GM21786 (cell line): ENCODE measurements around the gene RNF207.
"Not testable (repeated sequence)": the region's sequence is repeated elsewhere in the genome, so short reads cannot be mapped to it uniquely, and the experiment has no call there.

ENCODE experiments used
- ATAC-seq: cut with Tn5 transposase; IDR thresholded peaks from one replicate; pipeline ENCODE4 v1.9.1; 2021; ENCODE audit not compliant: unreplicated experiment

The RNF207 gene

DNA sequence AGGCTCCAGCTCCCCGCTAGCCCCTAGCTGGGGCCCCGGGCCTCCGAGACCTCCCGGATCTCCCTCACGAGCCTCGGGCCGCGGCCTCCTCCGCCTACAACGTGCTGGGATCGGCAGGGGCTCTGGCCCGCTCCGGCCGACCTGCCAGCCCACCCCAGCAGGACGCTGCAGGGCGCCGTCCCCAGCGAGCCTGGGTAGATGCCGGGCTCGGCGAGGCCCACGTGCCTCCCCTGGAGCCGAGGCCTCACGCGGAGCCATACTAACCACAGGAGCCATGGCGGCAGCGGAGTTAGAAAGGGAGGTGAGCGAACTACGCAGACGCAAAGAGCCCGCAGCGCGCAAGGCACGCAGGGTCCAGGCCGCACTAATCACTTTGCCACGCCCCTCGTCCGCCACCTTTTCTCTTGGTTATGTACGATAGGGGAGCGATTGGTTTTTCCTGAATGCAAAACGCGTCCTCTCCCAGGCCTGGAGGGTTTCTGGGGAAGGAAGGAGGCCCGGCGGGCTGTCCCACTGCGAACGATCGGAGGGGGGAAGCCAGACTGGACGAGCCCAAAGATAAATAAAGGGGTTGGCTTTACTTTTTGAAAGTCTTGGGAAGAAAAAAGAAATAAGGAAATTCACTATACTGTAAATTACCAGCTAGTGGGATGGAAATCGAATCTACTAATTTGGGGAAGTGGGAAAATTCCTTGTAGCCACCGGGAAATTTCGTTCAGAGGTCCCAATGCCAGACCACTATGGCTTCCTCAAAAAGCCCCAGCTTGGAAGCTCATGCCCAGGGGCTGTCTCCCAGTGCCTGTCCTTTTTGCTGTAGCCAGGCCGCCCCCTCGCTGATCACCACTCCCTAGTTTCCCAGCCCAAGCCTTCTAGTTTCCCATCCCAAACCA, 6.4 kb upstream of the RNF207 start, which contains the start of gene RPL22:
TSS of gene RPL22 (minus strand) at position 298 of the 890 bp plus-strand sequence. CDS start at position 276, 22 bp downstream.
- peak; percentile 96 for ATAC-seq

- ATAC-seq: no peak
Measured at GRCh38 chr1:6200188-6200809, 5.6 kb upstream of the RNF207 start.

DNA sequence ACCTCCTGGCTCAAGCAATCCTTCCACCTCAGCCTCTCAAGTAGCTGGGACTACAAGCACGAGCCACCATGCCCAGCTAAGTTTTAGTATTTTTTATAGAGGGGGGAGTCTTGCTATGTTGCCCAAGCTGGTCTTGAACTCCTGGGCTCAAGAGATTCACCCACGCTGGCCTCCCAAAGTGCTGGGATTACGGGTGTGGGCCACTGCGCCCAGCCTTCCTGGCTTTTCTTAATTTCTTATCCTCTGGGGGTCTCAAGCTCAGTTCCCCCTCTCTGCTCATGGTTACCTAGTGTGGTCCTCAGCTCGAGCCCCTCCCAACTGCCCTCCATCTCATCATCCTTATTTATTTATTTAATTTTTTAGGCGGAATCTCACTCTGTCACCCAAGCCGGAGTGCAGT, 3.7 kb upstream of the RNF207 start:
- no peak for ATAC-seq

DNA sequence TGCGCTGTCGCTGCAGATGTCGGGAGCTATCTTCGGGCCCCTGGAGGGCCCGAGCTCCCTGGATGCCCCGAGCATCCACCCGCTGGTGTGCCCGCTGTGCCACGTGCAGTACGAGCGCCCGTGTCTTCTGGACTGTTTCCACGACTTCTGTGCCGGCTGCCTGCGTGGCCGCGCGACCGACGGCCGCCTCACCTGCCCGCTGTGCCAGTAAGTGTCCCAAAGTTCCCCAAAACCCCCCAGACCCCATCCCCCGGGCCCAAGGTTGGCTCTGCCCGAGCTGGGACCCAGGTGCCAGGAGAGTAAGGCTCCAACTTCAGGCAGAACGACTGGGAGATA, 569 bp downstream of the RNF207 start:
- no peak for ATAC-seq

- ATAC-seq: no peak
Measured at GRCh38 chr1:6207075-6207885, 1.4 kb downstream of the RNF207 start.

DNA sequence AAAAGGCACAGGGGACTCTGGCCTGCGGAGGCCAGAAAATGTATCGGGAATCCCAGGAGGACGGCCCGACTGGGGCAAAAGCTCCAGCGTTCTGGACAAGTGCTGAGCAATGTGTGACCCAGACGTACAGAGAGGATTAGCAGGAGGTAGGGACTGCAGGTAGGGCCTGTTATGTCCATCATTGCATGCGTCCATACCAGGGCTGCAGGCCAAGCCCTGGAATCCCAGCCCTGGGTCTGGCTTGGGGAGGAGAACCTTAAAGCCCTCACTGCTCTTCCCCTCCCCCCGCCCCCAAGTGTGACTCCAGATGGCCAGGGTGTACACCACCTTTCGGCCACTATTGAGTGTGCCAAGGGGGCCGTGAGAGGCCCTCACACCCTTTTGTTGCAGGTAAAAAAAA, 2.0 kb downstream of the RNF207 start:
- no peak for ATAC-seq

DNA sequence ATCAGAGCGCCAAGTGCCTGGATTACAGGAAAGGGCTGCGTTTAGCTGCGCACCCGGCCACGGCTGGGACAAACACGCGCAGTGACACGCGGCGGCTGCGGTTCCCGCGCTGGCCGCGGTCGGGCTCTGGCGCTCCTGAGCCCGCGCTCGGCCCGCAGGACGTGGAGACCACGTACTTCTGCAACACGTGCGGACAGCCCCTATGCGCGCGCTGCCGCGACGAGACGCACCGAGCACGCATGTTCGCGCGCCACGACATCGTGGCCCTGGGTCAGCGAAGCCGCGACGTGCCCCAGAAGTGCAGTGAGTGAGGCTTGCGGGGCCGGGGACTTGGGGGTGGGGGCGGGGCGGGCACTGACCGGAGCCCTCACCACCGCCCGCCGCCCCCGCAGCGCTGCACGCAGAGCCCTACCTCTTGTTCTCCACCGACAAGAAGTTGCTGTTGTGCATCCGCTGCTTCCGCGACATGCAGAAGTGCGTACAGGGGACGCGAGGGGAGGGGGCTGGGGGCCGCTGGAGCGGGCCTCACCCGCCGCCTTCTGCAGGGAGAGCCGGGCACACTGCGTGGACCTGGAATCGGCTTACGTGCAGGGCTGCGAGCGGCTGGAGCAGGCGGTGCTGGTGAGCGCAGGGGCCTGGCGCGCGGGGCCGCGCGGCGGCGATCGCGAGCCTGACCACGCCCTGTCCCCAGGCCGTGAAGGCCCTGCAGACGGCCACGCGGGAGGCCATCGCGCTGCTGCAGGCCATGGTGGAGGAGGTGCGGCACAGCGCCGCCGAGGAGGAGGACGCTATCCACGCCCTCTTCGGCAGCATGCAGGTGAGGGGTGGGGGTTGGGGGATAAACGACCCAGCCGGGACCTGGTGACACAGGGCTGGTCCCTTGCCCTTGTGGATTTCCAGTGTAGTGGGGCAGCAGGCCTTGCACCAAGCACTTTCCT, 3.1 kb downstream of the RNF207 start:
- no peak for ATAC-seq

- ATAC-seq: no peak
Measured at GRCh38 chr1:6209661-6210580, 4.0 kb downstream of the RNF207 start.

DNA sequence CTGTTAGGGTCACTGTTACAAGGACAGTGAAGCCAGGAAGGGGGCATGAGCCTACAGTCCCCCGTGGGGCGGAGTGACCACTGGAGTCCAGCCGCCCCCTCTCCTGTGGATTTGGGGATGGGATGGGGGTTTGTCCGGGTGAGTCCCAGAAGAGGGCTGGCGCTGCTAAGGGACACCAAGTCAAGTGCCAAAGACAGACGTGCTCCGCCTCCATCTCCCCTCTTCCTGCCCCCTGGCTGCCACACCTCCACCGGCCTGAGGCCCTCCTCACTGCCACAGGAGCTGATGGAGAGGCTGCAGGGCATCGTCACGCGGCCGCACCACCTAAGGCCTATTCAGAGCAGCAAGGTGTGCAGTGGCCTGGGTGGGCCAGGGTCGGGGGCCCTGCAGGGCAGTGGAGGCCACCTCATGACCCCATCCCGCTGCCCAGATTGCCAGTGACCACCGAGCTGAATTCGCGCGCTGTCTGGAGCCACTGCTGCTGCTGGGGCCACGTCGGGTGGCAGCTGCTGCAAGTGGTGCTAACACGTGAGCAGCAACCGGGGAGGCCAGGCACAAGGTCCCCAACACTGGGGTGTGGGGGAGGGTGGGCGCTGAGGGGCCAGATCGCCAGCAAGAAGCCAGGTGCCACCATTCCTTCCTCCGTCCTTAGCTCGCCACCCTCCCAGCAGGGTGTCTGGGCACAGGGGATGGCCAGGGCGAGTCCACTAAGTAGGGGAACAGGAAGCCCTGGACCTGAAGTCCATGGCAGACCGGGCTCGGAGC, 4.9 kb downstream of the RNF207 start:
- ATAC-seq: no peak

GRCh38 chr1:6211731-6212130, 5.8 kb downstream of the RNF207 start:
- no peak for ATAC-seq

DNA sequence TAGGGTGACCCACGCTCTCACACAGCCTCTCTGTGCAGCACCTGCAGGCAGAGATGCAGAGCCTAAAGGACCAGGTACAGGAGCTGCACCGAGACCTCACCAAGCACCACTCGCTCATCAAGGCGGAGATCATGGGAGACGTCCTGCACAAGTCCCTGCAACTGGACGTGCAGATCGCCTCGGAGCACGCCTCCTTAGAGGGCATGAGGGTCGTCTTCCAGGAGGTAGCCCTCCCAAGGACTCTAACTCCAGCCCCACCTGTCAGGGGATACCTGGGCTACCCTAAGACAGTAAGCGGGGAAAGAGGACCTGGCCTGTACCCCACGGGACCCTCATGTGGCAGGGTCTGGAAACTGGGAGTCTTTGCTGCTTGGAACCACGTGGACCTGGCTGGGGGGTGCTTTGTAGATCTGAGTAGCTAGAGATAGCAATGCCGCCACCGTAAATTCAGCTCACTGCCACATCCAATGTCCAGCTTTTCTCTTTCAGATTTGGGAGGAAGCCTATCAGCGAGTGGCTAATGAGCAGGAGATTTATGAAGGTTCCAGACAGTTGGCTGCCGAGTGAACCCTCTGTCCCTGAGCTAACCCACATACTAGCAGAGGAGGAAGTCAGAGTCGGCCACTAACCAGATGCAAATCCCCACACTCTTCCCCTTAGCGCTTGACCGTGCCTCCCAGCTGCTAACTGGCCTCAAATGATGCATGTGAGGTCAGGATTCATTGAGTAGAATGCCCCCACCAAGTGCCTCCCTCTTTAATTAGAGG, 6.5 kb downstream of the RNF207 start:
- ATAC-seq: no peak

GRCh38 chr1:6218375-6219164, 12.7 kb downstream of the RNF207 start:
- no peak for ATAC-seq

DNA sequence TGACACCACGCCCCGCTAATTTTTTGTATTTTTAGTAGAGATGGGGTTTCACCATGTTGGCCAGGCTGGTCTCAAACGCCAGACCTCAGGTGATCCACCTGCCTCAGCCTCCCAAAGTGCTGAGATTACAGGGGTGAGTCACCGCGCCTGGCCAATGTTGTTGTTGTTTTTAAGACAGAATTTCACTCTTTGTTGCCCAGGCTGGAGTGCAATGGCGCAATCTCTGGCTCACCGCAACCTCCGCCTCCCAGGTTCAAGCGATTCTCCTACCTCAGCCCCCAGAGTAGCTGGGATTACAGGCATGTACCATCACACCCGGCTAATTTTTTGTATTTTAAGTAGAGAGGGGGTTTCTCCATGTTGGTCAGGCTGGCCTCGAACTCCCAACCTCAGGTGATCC, 13.7 kb downstream of the RNF207 start:
- not testable (repeated sequence) for ATAC-seq

DNA sequence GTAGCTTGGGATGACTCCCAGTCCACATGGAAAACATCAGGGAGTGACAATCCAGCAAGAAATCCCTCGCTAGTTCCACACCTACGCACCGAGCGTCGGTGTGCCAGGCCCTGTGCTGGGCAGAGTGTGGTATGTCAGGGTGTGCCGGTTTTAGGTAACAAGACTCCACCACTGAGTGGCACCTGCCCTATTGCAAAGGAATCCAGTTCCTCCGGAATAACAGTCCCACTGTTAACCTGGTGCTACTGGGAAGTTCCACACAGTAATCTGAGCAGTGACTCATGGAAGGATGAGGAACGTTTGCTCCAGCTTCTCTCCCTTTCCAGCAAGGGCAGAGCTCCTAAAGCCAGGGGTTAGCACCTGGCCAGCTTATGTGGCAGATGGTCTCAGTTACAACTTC, 14.3 kb downstream of the RNF207 start:
- ATAC-seq: no peak

DNA sequence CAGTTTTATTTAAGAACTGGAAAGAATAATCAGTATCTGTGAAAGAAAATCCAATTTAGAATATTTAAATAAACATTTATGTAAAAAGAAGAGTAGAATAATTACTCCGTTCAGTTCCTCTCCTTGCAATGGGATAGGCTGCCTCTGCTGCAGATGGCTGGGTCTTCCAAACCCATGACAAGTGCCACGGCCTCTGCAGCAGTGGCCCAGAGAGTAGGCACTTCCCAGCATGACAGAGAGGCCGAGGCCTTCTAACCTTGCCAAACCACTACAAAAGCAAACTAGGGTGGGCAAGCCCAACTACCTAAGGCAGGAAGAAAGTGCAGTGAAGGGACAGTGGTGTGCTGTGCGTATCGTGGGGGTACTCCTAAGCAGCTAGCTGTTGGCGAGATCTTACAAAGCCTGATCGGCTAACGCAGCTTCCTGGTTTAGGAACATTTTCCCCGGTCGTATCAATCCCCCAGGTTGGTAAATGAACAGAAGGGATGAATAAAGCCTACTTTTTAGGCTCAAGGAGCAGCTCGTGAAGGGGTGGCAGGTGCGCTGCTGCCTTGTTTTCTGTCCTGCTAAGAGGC, 15.4 kb downstream of the RNF207 start:
- ATAC-seq: no peak

DNA sequence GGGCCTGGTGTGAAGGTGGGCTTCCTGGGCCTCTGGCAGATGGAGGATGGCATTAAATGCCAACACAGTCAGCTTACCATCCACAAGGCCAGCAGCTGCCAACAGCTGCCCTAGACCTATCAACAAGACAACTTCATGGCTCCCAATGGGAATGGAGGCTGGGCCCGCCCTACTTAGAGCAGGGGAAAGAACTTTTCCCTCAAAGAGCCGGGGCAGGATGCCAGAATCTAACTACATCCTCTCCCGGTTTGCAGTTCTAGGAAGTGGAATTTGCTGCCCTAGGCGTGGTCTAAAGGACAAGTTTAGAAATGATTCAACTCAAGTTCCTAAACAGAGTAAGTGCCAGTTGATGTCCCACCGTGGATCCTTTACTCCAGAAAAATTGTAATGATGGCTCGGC, 16.7 kb downstream of the RNF207 start:
- no peak for ATAC-seq

- ATAC-seq: no peak
Measured at GRCh38 chr1:6223617-6224016, 17.7 kb downstream of the RNF207 start.
